ENCODE data around the gene SEC63.

Gene SEC63

DNA sequence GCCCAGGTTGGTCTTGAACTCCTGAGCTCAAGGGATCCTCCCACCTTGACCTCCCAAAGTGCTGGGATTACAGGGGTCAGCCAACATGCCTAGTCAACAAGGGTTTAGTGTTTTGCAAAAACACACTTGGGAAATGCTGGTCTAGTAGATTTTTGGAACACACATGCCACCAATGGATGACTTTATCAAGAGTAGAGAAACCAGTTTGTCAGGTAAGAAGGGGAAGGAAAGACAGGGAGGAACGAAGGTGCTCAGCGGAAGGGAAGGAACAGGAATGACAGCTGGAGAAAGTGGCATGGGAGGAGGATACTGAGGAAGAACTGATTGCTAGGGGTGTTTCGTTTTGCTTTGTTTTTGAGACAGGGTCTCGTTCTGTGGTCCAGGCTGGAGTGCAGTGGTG, 15.6 kb upstream of the SEC63 start:
- H3K4me2 ChIP-seq (ENCODE audit: low read length), result no peak overlapping the region
- no peaks in the 10 kb centered on the region for H3K4me1 ChIP-seq (ENCODE audit: insufficient read depth, low read length, severe bottlenecking)
- no peaks in the 10 kb centered on the region for H3K36me3 ChIP-seq (ENCODE audit: insufficient read depth, low read length)
- H3K79me2 ChIP-seq (ENCODE audit: insufficient read depth, low read length), result no peaks in the 10 kb centered on the region
- H3K27me3 ChIP-seq (ENCODE audit: insufficient read depth, low read length), result no peaks in the 10 kb centered on the region
- no peaks in the 10 kb centered on the region for H4K20me1 ChIP-seq (ENCODE audit: insufficient read depth, low read length)
- H2AFZ ChIP-seq (ENCODE audit: low read length), result no peak overlapping the region
- no peak overlapping the region for H3K27ac ChIP-seq (ENCODE audit: low read depth, low read length, poor library complexity, severe bottlenecking)
- H3K9me2 ChIP-seq (ENCODE audit: low read depth, low read length), result no peaks in the 10 kb centered on the region
- no peaks in the 10 kb centered on the region for H3F3A ChIP-seq (ENCODE audit: insufficient read depth, low read length)
- TF ChIP-seq EZH2 (IDR thresholded peaks at IDR 0.05; ENCODE audit: borderline replicate concordance, low read length), result no peak
- no peak for TF ChIP-seq CTCF (IDR thresholded peaks at IDR 0.05; ENCODE audit: low read length)
- no peaks in the 10 kb centered on the region for H3K9me3 ChIP-seq (ENCODE audit: low read length)
- H3K4me3 ChIP-seq (ENCODE audit: low read depth, low read length, poor library complexity, severe bottlenecking), result no peak overlapping the region
- no peak overlapping the region for H3K9ac ChIP-seq (ENCODE audit: low read length)

GRCh38 chr6:107972413-107973096, 14.5 kb upstream of the SEC63 start:
- H3K9me2 ChIP-seq (ENCODE audit: low read depth, low read length), result no peaks in the 10 kb centered on the region
- H3K36me3 ChIP-seq (ENCODE audit: insufficient read depth, low read length), result no peaks in the 10 kb centered on the region
- H3F3A ChIP-seq (ENCODE audit: insufficient read depth, low read length), result no peaks in the 10 kb centered on the region
- H3K4me1 ChIP-seq (ENCODE audit: insufficient read depth, low read length, severe bottlenecking), result no peaks in the 10 kb centered on the region
- H4K20me1 ChIP-seq (ENCODE audit: insufficient read depth, low read length), result no peaks in the 10 kb centered on the region
- TF ChIP-seq EZH2 (IDR thresholded peaks at IDR 0.05; ENCODE audit: borderline replicate concordance, low read length), result no peak
- TF ChIP-seq CTCF (IDR thresholded peaks at IDR 0.05; ENCODE audit: low read length), result no peak
- no peak overlapping the region for H3K4me3 ChIP-seq (ENCODE audit: low read depth, low read length, poor library complexity, severe bottlenecking)
- no peak overlapping the region for H3K4me2 ChIP-seq (ENCODE audit: low read length)
- no peak overlapping the region for H3K9ac ChIP-seq (ENCODE audit: low read length)
- H3K27me3 ChIP-seq (ENCODE audit: insufficient read depth, low read length), result no peaks in the 10 kb centered on the region
- H3K9me3 ChIP-seq (ENCODE audit: low read length), result no peaks in the 10 kb centered on the region
- no peak overlapping the region for H3K27ac ChIP-seq (ENCODE audit: low read depth, low read length, poor library complexity, severe bottlenecking)
- no peak overlapping the region for H2AFZ ChIP-seq (ENCODE audit: low read length)
- H3K79me2 ChIP-seq (ENCODE audit: insufficient read depth, low read length), result no peaks in the 10 kb centered on the region

DNA sequence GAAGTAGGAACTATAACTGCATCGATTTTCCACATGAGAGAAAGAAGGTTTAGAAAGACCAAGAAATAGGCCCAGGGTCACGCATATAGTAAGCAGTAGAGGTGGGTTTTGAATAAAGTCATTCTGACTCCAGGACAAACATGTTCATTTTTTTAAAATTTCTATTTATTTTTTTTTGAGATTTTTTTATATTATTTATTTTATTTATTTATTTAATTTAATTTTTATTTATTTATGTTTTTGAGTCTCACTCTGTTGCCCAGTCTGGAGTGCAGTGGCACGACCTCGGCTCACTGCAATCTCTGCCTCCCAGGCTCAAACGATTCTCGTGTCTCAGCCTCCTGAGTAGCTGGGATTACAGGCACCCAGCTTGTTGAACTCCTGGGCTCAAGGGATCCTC, 13.2 kb upstream of the SEC63 start:
- Histone ChIP-seq H3K4me3 (ENCODE audit: low read depth, low read length, poor library complexity, severe bottlenecking) (no peak overlapping the region), H3K79me2 (ENCODE audit: insufficient read depth, low read length) (no peaks in the 10 kb centered on the region)

More for the DNA sequence above, 13.2 kb upstream of the SEC63 start:
- H2AFZ ChIP-seq (ENCODE audit: low read length), result no peak overlapping the region
- H3K9ac ChIP-seq (ENCODE audit: low read length), result no peak overlapping the region
- H4K20me1 ChIP-seq (ENCODE audit: insufficient read depth, low read length), result no peaks in the 10 kb centered on the region
- H3K36me3 ChIP-seq (ENCODE audit: insufficient read depth, low read length), result no peaks in the 10 kb centered on the region
- no peaks in the 10 kb centered on the region for H3K4me1 ChIP-seq (ENCODE audit: insufficient read depth, low read length, severe bottlenecking)
- H3F3A ChIP-seq (ENCODE audit: insufficient read depth, low read length), result no peaks in the 10 kb centered on the region
- H3K27ac ChIP-seq (ENCODE audit: low read depth, low read length, poor library complexity, severe bottlenecking), result no peak overlapping the region
- no peaks in the 10 kb centered on the region for H3K9me3 ChIP-seq (ENCODE audit: low read length)
- no peak overlapping the region for H3K4me2 ChIP-seq (ENCODE audit: low read length)
- H3K27me3 ChIP-seq (ENCODE audit: insufficient read depth, low read length), result no peaks in the 10 kb centered on the region
- no peaks in the 10 kb centered on the region for H3K9me2 ChIP-seq (ENCODE audit: low read depth, low read length)
- TF ChIP-seq EZH2 (IDR thresholded peaks at IDR 0.05; ENCODE audit: borderline replicate concordance, low read length) (no peak), CTCF (IDR thresholded peaks at IDR 0.05; ENCODE audit: low read length) (no peak)

All from OCI-LY1 (cell line).